GM13977 (cell line): ENCODE results near the gene OR51B6.

Experiments
- DNase-seq: peaks from one replicate; pipeline ENCODE4 v3.0.0; 2012; ENCODE audit warnings: low spot score
- in situ Hi-C: fragments of 300-500 bp; cut with MboI; formaldehyde crosslinking; loops from one replicate; pipeline ENCODE4 v1.12.0; 2022; ENCODE audit warnings: low sequenced_read_pairs, low pct_unique_long_range_greater_than_20kb, mixed read lengths, inconsistent platforms; ENCODE audit not compliant: unreplicated experiment
- TF ChIP-seq, protein P1 (sequence below): IDR thresholded peaks from 2 replicates; pipeline ENCODE4 v1.5.1; 2012; ENCODE audit warnings: mild to moderate bottlenecking, control low read depth; ENCODE audit not compliant: insufficient read depth; ENCODE audit errors: extremely low read depth, missing control alignments

The OR51B6 gene

GRCh38 chr11:5366856-5367255 is 15.5 kb downstream of the OR51B6 start:
- TF ChIP-seq, protein P1, sequence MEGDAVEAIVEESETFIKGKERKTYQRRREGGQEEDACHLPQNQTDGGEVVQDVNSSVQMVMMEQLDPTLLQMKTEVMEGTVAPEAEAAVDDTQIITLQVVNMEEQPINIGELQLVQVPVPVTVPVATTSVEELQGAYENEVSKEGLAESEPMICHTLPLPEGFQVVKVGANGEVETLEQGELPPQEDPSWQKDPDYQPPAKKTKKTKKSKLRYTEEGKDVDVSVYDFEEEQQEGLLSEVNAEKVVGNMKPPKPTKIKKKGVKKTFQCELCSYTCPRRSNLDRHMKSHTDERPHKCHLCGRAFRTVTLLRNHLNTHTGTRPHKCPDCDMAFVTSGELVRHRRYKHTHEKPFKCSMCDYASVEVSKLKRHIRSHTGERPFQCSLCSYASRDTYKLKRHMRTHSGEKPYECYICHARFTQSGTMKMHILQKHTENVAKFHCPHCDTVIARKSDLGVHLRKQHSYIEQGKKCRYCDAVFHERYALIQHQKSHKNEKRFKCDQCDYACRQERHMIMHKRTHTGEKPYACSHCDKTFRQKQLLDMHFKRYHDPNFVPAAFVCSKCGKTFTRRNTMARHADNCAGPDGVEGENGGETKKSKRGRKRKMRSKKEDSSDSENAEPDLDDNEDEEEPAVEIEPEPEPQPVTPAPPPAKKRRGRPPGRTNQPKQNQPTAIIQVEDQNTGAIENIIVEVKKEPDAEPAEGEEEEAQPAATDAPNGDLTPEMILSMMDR, result no peak
- in situ Hi-C loops, result no loop called here

DNA sequence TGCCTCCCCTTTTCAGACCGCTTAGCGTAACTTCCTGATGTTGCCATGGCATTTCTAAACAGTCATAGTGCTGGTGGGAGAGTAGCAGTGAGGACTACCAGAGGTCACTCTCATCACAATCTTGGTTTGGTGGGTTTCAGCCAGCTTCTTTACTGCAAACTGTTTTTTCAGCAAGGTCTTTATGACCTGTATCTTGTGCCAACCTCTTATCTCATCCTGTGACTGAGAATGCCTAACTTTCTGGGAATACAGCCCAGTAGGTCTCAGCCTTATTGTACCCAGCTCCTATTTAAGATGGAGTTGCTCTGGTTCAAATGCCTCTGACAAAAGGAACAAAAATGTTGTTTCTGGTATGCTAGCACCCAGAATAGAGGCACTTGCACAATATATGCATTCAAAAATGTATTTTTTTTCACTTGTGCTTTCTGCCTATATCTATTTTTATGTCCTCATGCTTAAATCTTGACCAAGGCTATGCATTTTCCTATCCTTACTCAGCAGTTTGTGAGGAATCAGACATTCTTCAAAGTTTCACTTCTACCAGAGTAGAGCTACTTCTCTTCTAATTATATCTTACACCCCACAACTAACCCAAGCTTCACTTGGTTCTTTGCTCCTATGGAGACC is 16.3 kb downstream of the OR51B6 start:
- DNase-seq, result no peak
- TF ChIP-seq, protein P1, result no peak
- in situ Hi-C loops, result no loop called here

More at GRCh38 chr11:5366856-5367255, 15.5 kb downstream of the OR51B6 start:
- no peak for DNase-seq

DNA sequence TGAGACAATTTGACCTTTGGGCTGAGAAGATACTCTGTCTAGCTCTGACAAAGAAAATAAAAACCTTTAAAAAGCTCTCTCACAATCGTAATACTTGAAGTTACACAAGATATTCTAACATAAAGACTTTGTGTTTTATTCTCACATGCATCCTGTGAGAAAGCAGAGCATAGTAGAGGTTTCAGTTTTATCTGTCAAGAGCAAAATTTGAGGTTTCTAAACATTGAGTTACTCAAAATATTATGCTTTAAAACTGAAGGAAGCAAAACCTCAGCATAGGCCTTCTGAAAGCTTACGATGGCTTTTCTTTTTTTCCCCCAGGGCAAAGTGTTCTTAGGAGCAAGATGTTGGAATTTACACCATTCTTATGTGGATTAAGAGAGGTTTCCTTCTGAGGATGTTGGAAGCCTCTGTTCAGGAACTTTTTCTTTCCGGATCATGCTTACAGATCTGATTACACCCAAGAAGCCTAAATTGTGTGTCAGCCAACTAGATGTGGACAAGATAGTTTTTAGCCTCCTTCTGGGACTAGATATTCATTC is 17.3 kb downstream of the OR51B6 start:
- in situ Hi-C loops, result no loop called here
- TF ChIP-seq, protein P1, result no peak
- DNase-seq, result no peak

DNA sequence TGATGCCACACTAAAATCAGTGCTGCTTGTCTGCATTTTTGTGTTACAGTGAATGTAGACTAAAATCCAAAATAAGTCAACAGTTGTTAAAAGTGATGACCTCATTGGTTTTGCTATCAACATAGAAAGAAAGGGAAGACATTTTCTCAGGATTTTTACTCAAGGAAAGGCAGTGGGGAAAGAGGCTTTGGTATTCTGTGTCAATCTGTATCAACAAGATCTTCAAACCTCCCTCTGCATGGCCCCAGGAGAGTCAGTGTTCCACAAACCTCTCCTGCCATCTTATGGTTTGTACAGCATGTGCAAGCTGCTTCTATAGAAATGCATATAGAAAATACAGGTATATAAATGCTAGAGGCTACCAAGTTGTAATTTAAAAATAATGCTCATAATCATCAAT is 18.5 kb downstream of the OR51B6 start:
- in situ Hi-C loops, result loop anchor here (10.0 kb wide), 1 partner anchor 165 kb away; the partner anchor contains the start of gene OR51V1
- peak; percentile 14 for DNase-seq
- TF ChIP-seq, protein P1, result peak; percentile 50

GRCh38 chr11:5380740-5381342 is 29.5 kb downstream of the OR51B6 start:
- TF ChIP-seq, protein P1, result peak; percentile 75
- in situ Hi-C loops, result loop anchor here (25.0 kb wide), 1 partner anchor 269 kb away; no protein-coding TSS in a partner anchor
- DNase-seq, result peak; percentile 50

DNA sequence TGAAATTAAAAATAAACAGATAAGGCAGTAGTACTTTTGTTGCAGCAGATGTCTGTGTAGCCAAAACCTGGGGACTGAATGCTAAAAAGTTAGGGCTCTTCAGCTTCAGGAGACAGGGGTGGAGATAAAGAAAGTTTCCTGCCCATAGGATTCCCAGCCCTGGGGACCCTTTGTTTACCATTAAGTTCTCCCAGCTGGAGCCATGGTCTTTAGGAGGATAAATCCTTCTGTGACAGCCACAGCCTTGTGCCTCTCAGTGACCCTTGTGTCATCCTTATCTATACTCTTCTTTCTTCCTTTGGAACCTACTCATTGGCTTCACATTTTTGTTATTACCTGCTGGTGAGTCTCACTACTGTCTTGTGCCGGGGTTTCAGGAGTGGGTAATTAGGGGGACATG is 32.3 kb downstream of the OR51B6 start, which contains the start of gene OR51M1:
OR51M1 (plus strand) TSS at position 237 of the 400 bp plus-strand sequence. CDS start 5,587 bp downstream, outside the sequence.
- TF ChIP-seq, protein P1, result no peak
- in situ Hi-C loops, result loop anchor here (25.0 kb wide), 1 partner anchor 271 kb away; no protein-coding TSS in a partner anchor
- no peak for DNase-seq
